Activated CD4-positive, alpha-beta memory T cell treated with anti-CD3 and anti-CD28 coated beads, Interleukin-2, amount 10 ng/mL, durations not matched to agents 7 days and 5 days (primary cell): ENCODE data around the gene HEXIM1. TPM values are rescaled to one million over a fixed set of nuclear protein-coding genes. Genes with fewer than 3 reads are reported as not detected.

ENCODE experiments used
- CTCF ChIA-PET: fragments of 350-600 bp; sonication (Branson Sonifier 250); formaldehyde crosslinking; loops from one replicate; lab custom pipeline; 2021; ENCODE audit warnings: antibody characterized with exemption, inconsistent platforms; lab: Charles Lee
- POLR2A ChIA-PET: fragments of 350-600 bp; sonication (Branson Sonifier 250); formaldehyde crosslinking; loops from one replicate; lab custom pipeline; 2021; ENCODE audit warnings: antibody characterized with exemption; lab: Charles Lee
- DNase-seq: peaks from one replicate; pipeline ENCODE4 v3.0.0-alpha.2; 2020
- H3K27ac Mint-ChIP-seq: one replicate; pipeline ENCODE4 v1.8.0; 2021; ENCODE audit warnings: mild to moderate bottlenecking, mixed read lengths
- H3K27me3 Mint-ChIP-seq: one replicate; pipeline ENCODE4 v1.8.0; 2021; ENCODE audit warnings: mixed read lengths
- H3K36me3 Mint-ChIP-seq: one replicate; pipeline ENCODE4 v1.8.0; 2021; ENCODE audit warnings: low read depth, mixed read lengths
- H3K4me1 Mint-ChIP-seq: one replicate; pipeline ENCODE4 v1.8.0; 2021; ENCODE audit warnings: mixed read lengths
- H3K4me3 Mint-ChIP-seq: one replicate; pipeline ENCODE4 v1.8.0; 2021; ENCODE audit warnings: mild to moderate bottlenecking, mixed read lengths
- H3K9me3 Mint-ChIP-seq: one replicate; pipeline ENCODE4 v1.8.0; 2021; ENCODE audit warnings: mixed read lengths
- total RNA-seq, 2 experiments: library from RNA; stranded (reverse); gene quantifications; one replicate each; pipeline ENCODE4 v1.2.3, GENCODE V29; 2021

The HEXIM1 gene
- total RNA-seq, 2 experiments from 2014 or later = 35.0 to 35.8 TPM

- ChIA-PET POLR2A (interaction anchor here (0.7 to 6.0 kb wide), 14 partner anchors 10 to 114 kb away, joined by 3 to 106 read pairs (median 5); partner anchors contain the start of genes HEXIM1, HEXIM2 and NMT1), CTCF (interaction anchor here (0.6 to 11.5 kb wide), 77 partner anchors 10 to 579 kb away, joined by 3 to 347 read pairs (median 5); partner anchors contain the start of genes DCAKD, EFTUD2, FMNL1 and FZD2)
- Mint-ChIP-seq H3K27me3 (peaks cover 9% of the 10 kb centered on the region), H3K36me3 (no peaks in the 10 kb centered on the region), H3K27ac (peak within 1 kb of the TSS; percentile 66), H3K9me3 (no peaks in the 10 kb centered on the region), H3K4me1 (peaks cover 20% of the 10 kb centered on the region), H3K4me3 (peak within 1 kb of the TSS; percentile 87)
- DNase-seq = peak; percentile 98
These were observed 12.9 kb upstream of the HEXIM1 start, which contains the start of gene ACBD4 for GRCh38 chr17:45135192-45135977. Gene ACBD4, plus strand, starts transcription at chr17:45135687. Its CDS starts 458 bp downstream, at chr17:45136145.

- Mint-ChIP-seq H3K36me3 (peaks cover 2% of the 10 kb centered on the region), H3K27ac (peak overlapping the region; percentile 66), H3K4me3 (peak overlapping the region; percentile 87), H3K27me3 (peaks cover 3% of the 10 kb centered on the region), H3K4me1 (peaks cover 26% of the 10 kb centered on the region), H3K9me3 (no peaks in the 10 kb centered on the region)
- ChIA-PET POLR2A (interaction anchor here (0.7 to 6.0 kb wide), 13 partner anchors 9 to 93 kb away, joined by 3 to 106 read pairs (median 6); partner anchors contain the start of genes HEXIM1, HEXIM2 and NMT1), CTCF (interaction anchor here (0.6 to 11.5 kb wide), 75 partner anchors 11 to 580 kb away, joined by 3 to 347 read pairs (median 5); partner anchors contain the start of genes DCAKD, EFTUD2, FMNL1 and FZD2)
- no peak for DNase-seq
These were observed 12.1 kb upstream of the HEXIM1 start for GRCh38 chr17:45135978-45136791.

- CTCF ChIA-PET = interaction anchor here (2.3 to 11.5 kb wide), 3 partner anchors 12 to 58 kb away, joined by 67 to 347 read pairs (median 221); partner anchors contain the start of genes HEXIM1 and HEXIM2
- DNase-seq = no peak
- Mint-ChIP-seq H3K9me3 (no peaks in the 10 kb centered on the region), H3K4me3 (peak overlapping the region; percentile 87), H3K4me1 (peaks cover 32% of the 10 kb centered on the region), H3K27me3 (no peaks in the 10 kb centered on the region), H3K36me3 (peaks cover 2% of the 10 kb centered on the region), H3K27ac (no peak overlapping the region)
- POLR2A ChIA-PET = interaction anchor here (2.2 to 6.0 kb wide), 2 partner anchors 8 to 13 kb away, joined by 16 to 106 read pairs; partner anchors contain the start of gene HEXIM1
These were observed 11.3 kb upstream of the HEXIM1 start for GRCh38 chr17:45136846-45137560.

- ChIA-PET POLR2A (interaction anchor here (6.0 kb wide), 1 partner anchor 12 kb away, joined by 106 read pairs; the partner anchor contains the start of gene HEXIM1), CTCF (interaction anchor here (0.6 to 11.5 kb wide), 3 partner anchors 11 to 88 kb away, joined by 3 to 347 read pairs (median 221); partner anchors contain the start of gene HEXIM1)
- H3K4me3 Mint-ChIP-seq = no peak overlapping the region
- H3K27me3 Mint-ChIP-seq = no peaks in the 10 kb centered on the region
- H3K9me3 Mint-ChIP-seq = no peaks in the 10 kb centered on the region
- peaks cover 33% of the 10 kb centered on the region for H3K4me1 Mint-ChIP-seq
- H3K36me3 Mint-ChIP-seq = peaks cover 2% of the 10 kb centered on the region
- no peak for DNase-seq
- H3K27ac Mint-ChIP-seq = no peak overlapping the region
These were observed 10.5 kb upstream of the HEXIM1 start for GRCh38 chr17:45137561-45138305.

- H3K4me1 Mint-ChIP-seq = peaks cover 33% of the 10 kb centered on the region
- H3K27me3 Mint-ChIP-seq = no peaks in the 10 kb centered on the region
- no peak for DNase-seq
- no peak overlapping the region for H3K4me3 Mint-ChIP-seq
- ChIA-PET POLR2A (interaction anchor here (3.6 to 6.0 kb wide), 2 partner anchors 11 to 22 kb away, joined by 14 to 106 read pairs; partner anchors contain the start of genes HEXIM1 and HEXIM2), CTCF (interaction anchor here (0.6 to 11.5 kb wide), 4 partner anchors 10 to 89 kb away, joined by 3 to 347 read pairs (median 4); partner anchors contain the start of gene HEXIM1)
- H3K36me3 Mint-ChIP-seq = peaks cover 2% of the 10 kb centered on the region
- no peak overlapping the region for H3K27ac Mint-ChIP-seq
- no peaks in the 10 kb centered on the region for H3K9me3 Mint-ChIP-seq
These were observed 9.3 kb upstream of the HEXIM1 start for GRCh38 chr17:45138911-45139532.

- Mint-ChIP-seq H3K9me3 (no peaks in the 10 kb centered on the region), H3K27ac (no peak overlapping the region), H3K36me3 (peaks cover 2% of the 10 kb centered on the region), H3K27me3 (no peaks in the 10 kb centered on the region), H3K4me3 (no peak overlapping the region), H3K4me1 (peaks cover 35% of the 10 kb centered on the region)
- ChIA-PET CTCF (interaction anchor here (0.6 to 11.5 kb wide), 4 partner anchors 9 to 90 kb away, joined by 3 to 347 read pairs (median 4); partner anchors contain the start of gene HEXIM1), POLR2A (interaction anchor here (3.6 to 6.0 kb wide), 2 partner anchors 10 to 22 kb away, joined by 14 to 106 read pairs; partner anchors contain the start of genes HEXIM1 and HEXIM2)
- no peak for DNase-seq
These were observed 8.7 kb upstream of the HEXIM1 start for GRCh38 chr17:45139533-45139920.

- POLR2A ChIA-PET = interaction anchor here (1.6 kb wide), 1 partner anchor 18 kb away, joined by 11 read pairs; the partner anchor contains the start of gene HEXIM2
These were observed 5.1 kb upstream of the HEXIM1 start for GRCh38 chr17:45143094-45143670.

GRCh38 chr17:45143767-45144198, 4.5 kb upstream of the HEXIM1 start:
- POLR2A ChIA-PET = interaction anchor here (1.6 to 3.1 kb wide), 2 partner anchors 8 to 18 kb away, joined by 11 to 16 read pairs; partner anchors contain the start of genes ACBD4 and HEXIM2

More at GRCh38 chr17:45143094-45143670, 5.1 kb upstream of the HEXIM1 start:
- no peak for DNase-seq
- Mint-ChIP-seq H3K9me3 (no peaks in the 10 kb centered on the region), H3K27me3 (no peaks in the 10 kb centered on the region), H3K4me3 (peak overlapping the region; percentile 32), H3K4me1 (peaks cover 42% of the 10 kb centered on the region), H3K27ac (no peak overlapping the region), H3K36me3 (peaks cover 11% of the 10 kb centered on the region)
- CTCF ChIA-PET = interaction anchor here (11.2 to 11.5 kb wide), 2 partner anchors 5 to 6 kb away, joined by 347 read pairs; partner anchors contain the start of genes ACBD4, HEXIM1 and PLCD3

GRCh38 chr17:45144199-45145034, 3.9 kb upstream of the HEXIM1 start:
- Mint-ChIP-seq H3K27me3 (no peaks in the 10 kb centered on the region), H3K4me3 (peak overlapping the region; percentile 47), H3K36me3 (peaks cover 15% of the 10 kb centered on the region), H3K4me1 (peaks cover 44% of the 10 kb centered on the region), H3K9me3 (no peaks in the 10 kb centered on the region), H3K27ac (no peak overlapping the region)
- ChIA-PET CTCF (interaction anchor here (11.2 kb wide), 1 partner anchor 7 kb away, joined by 347 read pairs; the partner anchor contains the start of genes ACBD4 and PLCD3), POLR2A (interaction anchor here (1.6 to 3.1 kb wide), 2 partner anchors 8 to 17 kb away, joined by 11 to 16 read pairs; partner anchors contain the start of genes ACBD4 and HEXIM2)
- no peak for DNase-seq

More at GRCh38 chr17:45143767-45144198, 4.5 kb upstream of the HEXIM1 start:
- no peak for DNase-seq
- H3K36me3 Mint-ChIP-seq = peaks cover 11% of the 10 kb centered on the region
- H3K9me3 Mint-ChIP-seq = no peaks in the 10 kb centered on the region
- H3K4me1 Mint-ChIP-seq = peaks cover 44% of the 10 kb centered on the region
- no peak overlapping the region for H3K27ac Mint-ChIP-seq
- CTCF ChIA-PET = interaction anchor here (11.2 kb wide), 1 partner anchor 7 kb away, joined by 347 read pairs; the partner anchor contains the start of genes ACBD4 and PLCD3
- H3K4me3 Mint-ChIP-seq = peak overlapping the region; percentile 32
- H3K27me3 Mint-ChIP-seq = no peaks in the 10 kb centered on the region
